OCI-LY3 (cell line): ENCODE measurements around the gene ZBTB7C.

ENCODE experiments used
- H2AFZ ChIP-seq: fragments of 200-600, 300-600 bp; shearing (Covaris generic); 2 replicates; pipeline ENCODE4 v1.6.0; 2014; ENCODE audit warnings: antibody characterized with exemption, low read depth, low read length
- H3K27ac ChIP-seq: fragments of 200-600, 300-600 bp; sonication (generic); 2 replicates; pipeline ENCODE4 v1.5.1; 2014; ENCODE audit warnings: mild to moderate bottlenecking, low read length, moderate library complexity, mixed read lengths
- H3K27me3 ChIP-seq: fragments of 200-600, 300-600 bp; sonication (generic); 2 replicates; pipeline ENCODE4 v1.6.1; 2014; ENCODE audit warnings: low read depth, low read length, mixed read lengths
- H3K36me3 ChIP-seq: fragments of 200-600, 300-600 bp; sonication (generic); replicated peaks from 2 replicates; pipeline ENCODE3; 2014; ENCODE audit warnings: low read depth, low read length, mixed read lengths
- H3K4me1 ChIP-seq: fragments of 300-600, 200-600 bp; sonication (generic); 2 replicates; pipeline ENCODE4 v1.6.1; 2014; ENCODE audit warnings: low read length, mixed read lengths
- H3K4me2 ChIP-seq: fragments of 200-600, 300-600 bp; sonication (generic); 2 replicates; pipeline ENCODE4 v1.6.1; 2014; ENCODE audit warnings: low read length, mixed read lengths
- H3K4me3 ChIP-seq: fragments of 300-600, 200-600 bp; sonication (generic); 2 replicates; pipeline ENCODE4 v1.5.1; 2014; ENCODE audit warnings: antibody characterized with exemption, mild to moderate bottlenecking, low read length, moderate library complexity
- H3K79me2 ChIP-seq: fragments of 300-600, 200-600 bp; shearing (Covaris generic); 2 replicates; pipeline ENCODE4 v1.6.1; 2014; ENCODE audit warnings: mild to moderate bottlenecking, low read length, mixed read lengths
- H3K9ac ChIP-seq: fragments of 300-600, 200-600 bp; shearing (Covaris generic); 2 replicates; pipeline ENCODE4 v1.6.0; 2014; ENCODE audit warnings: mild to moderate bottlenecking, low read length, moderate library complexity
- H3K9me3 ChIP-seq: fragments of 200-600, 300-600 bp; shearing (Covaris generic); 2 replicates; pipeline ENCODE4 v1.6.1; 2014; ENCODE audit warnings: low read length, mixed read lengths; ENCODE audit not compliant: insufficient read depth
- H4K20me1 ChIP-seq: fragments of 200-600, 300-600 bp; sonication (generic); 2 replicates; pipeline ENCODE4 v1.6.1; 2016; ENCODE audit warnings: low read length, mixed read lengths; ENCODE audit not compliant: insufficient read depth
- CTCF ChIP-seq: fragments of 200-600, 300-600 bp; sonication (generic); IDR thresholded peaks from 2 replicates; pipeline ENCODE4 v1.5.1; 2014; ENCODE audit warnings: antibody characterized with exemption, low read length, low read depth
- EZH2phosphoT487 ChIP-seq: fragments of 200-600 bp; shearing (Covaris generic); IDR thresholded peaks from 2 replicates; pipeline ENCODE4 v1.6.1; 2018; ENCODE audit warnings: antibody characterized with exemption, mixed run types, low read depth

ZBTB7C gene

GRCh38 chr18:48142353-48142752 is 266.8 kb downstream of the ZBTB7C start:
- no peaks in the 10 kb centered on the region for H3K79me2 ChIP-seq

GRCh38 chr18:48140731-48141130 is 268.5 kb downstream of the ZBTB7C start:
- Histone ChIP-seq H3K9ac (no peak overlapping the region), H2AFZ (no peak overlapping the region), H3K27me3 (peaks cover 30% of the 10 kb centered on the region; the same call in 1 of the 2 replicates), H3K4me2 (no peak overlapping the region), H4K20me1 (no peaks in the 10 kb centered on the region), H3K9me3 (no peaks in the 10 kb centered on the region), H3K27ac (no peak overlapping the region), H3K79me2 (no peaks in the 10 kb centered on the region), H3K36me3 (no peaks in the 10 kb centered on the region), H3K4me1 (no peaks in the 10 kb centered on the region), H3K4me3 (no peak overlapping the region)
- TF ChIP-seq CTCF = no peak
- no peak for TF ChIP-seq EZH2phosphoT487

More at GRCh38 chr18:48142353-48142752, 266.8 kb downstream of the ZBTB7C start:
- TF ChIP-seq CTCF (no peak), EZH2phosphoT487 (no peak)
- H2AFZ ChIP-seq = no peak overlapping the region
- no peaks in the 10 kb centered on the region for H3K4me1 ChIP-seq
- no peaks in the 10 kb centered on the region for H3K9me3 ChIP-seq
- H3K36me3 ChIP-seq = no peaks in the 10 kb centered on the region
- H4K20me1 ChIP-seq = no peaks in the 10 kb centered on the region
- H3K4me2 ChIP-seq = no peak overlapping the region
- no peak overlapping the region for H3K9ac ChIP-seq
- peaks cover 32% of the 10 kb centered on the region; the same call in 1 of the 2 replicates for H3K27me3 ChIP-seq
- no peak overlapping the region for H3K27ac ChIP-seq
- H3K4me3 ChIP-seq = no peak overlapping the region

- Histone ChIP-seq H3K4me3 (no peak overlapping the region), H3K36me3 (no peaks in the 10 kb centered on the region), H3K4me2 (no peak overlapping the region), H3K4me1 (no peaks in the 10 kb centered on the region), H2AFZ (no peak overlapping the region), H3K27ac (no peak overlapping the region), H3K79me2 (no peaks in the 10 kb centered on the region), H3K27me3 (peaks cover 28% of the 10 kb centered on the region), H3K9me3 (no peaks in the 10 kb centered on the region), H4K20me1 (no peaks in the 10 kb centered on the region), H3K9ac (no peak overlapping the region)
- TF ChIP-seq EZH2phosphoT487 (no peak), CTCF (no peak)
Measured at GRCh38 chr18:48139431-48140347, 269.5 kb downstream of the ZBTB7C start.

GRCh38 chr18:48138660-48139430 is 270.3 kb downstream of the ZBTB7C start:
- Histone ChIP-seq H2AFZ (no peak overlapping the region), H3K4me3 (no peak overlapping the region), H3K79me2 (no peaks in the 10 kb centered on the region), H3K4me2 (no peak overlapping the region), H3K9me3 (no peaks in the 10 kb centered on the region), H3K36me3 (no peaks in the 10 kb centered on the region), H4K20me1 (no peaks in the 10 kb centered on the region), H3K4me1 (no peaks in the 10 kb centered on the region), H3K27ac (no peak overlapping the region), H3K9ac (no peak overlapping the region), H3K27me3 (peaks cover 29% of the 10 kb centered on the region)
- TF ChIP-seq CTCF (no peak), EZH2phosphoT487 (no peak)
